Endodermal cell (in vitro differentiated cells): ENCODE measurements around the gene ARVCF. TPM values are rescaled to one million over a fixed set of nuclear protein-coding genes. Genes with fewer than 3 reads are reported as not detected.

Source experiments
- DNase-seq: peaks from one replicate; pipeline ENCODE4 v3.0.0-alpha.2; 2017
- H3K27ac ChIP-seq: 2 replicates; pipeline ENCODE4 v1.5.1; 2013; ENCODE audit warnings: mild to moderate bottlenecking, low read depth, low read length, moderate library complexity
- H3K27me3 ChIP-seq: 2 replicates; pipeline ENCODE4 v1.6.1; 2013; ENCODE audit warnings: mild to moderate bottlenecking, low read length, moderate library complexity; ENCODE audit not compliant: insufficient read depth, control insufficient read depth, poor library complexity, severe bottlenecking
- H3K36me3 ChIP-seq: 2 replicates; pipeline ENCODE4 v1.7.0; 2013; ENCODE audit warnings: mild to moderate bottlenecking, low read length, moderate library complexity; ENCODE audit not compliant: control insufficient read depth, insufficient read depth
- H3K4me1 ChIP-seq: one replicate; pipeline ENCODE4 v1.7.0; 2013; ENCODE audit warnings: low read length; ENCODE audit not compliant: control insufficient read depth, insufficient read depth
- H3K4me3 ChIP-seq: 2 replicates; pipeline ENCODE4 v1.5.1; 2013; ENCODE audit warnings: mild to moderate bottlenecking, low read length, moderate library complexity
- H3K9ac ChIP-seq: 2 replicates; pipeline ENCODE4 v1.6.1; 2013; ENCODE audit warnings: mild to moderate bottlenecking, low read length, moderate library complexity; ENCODE audit not compliant: poor library complexity, severe bottlenecking; ENCODE audit errors: extremely low read depth
- H3K9me3 ChIP-seq: 2 replicates; pipeline ENCODE4 v1.6.1; 2013; ENCODE audit warnings: mild to moderate bottlenecking, low read length, moderate library complexity; ENCODE audit not compliant: control insufficient read depth
- H3K27ac Mint-ChIP-seq: 2 replicates; pipeline ENCODE4 v1.8.0; 2020; ENCODE audit warnings: mixed read lengths
- H3K27me3 Mint-ChIP-seq: 2 replicates; pipeline ENCODE4 v1.8.0; 2021; ENCODE audit warnings: mild to moderate bottlenecking, mixed read lengths; ENCODE audit not compliant: insufficient read depth
- H3K36me3 Mint-ChIP-seq: 2 replicates; pipeline ENCODE4 v1.8.0; 2020; ENCODE audit warnings: low read depth, mixed read lengths
- H3K4me1 Mint-ChIP-seq: 2 replicates; pipeline ENCODE4 v1.8.0; 2020; ENCODE audit warnings: mixed read lengths
- H3K4me3 Mint-ChIP-seq: 2 replicates; pipeline ENCODE4 v1.8.0; 2020; ENCODE audit warnings: mild to moderate bottlenecking, moderate library complexity, mixed read lengths
- H3K9me3 Mint-ChIP-seq: 2 replicates; pipeline ENCODE4 v1.8.0; 2020; ENCODE audit warnings: mild to moderate bottlenecking, mixed read lengths
- CTCF ChIP-seq: fragments of 200-600 bp; sonication (generic); conservative IDR thresholded peaks from 2 replicates; pipeline ENCODE4 v1.5.0; 2021; ENCODE audit warnings: antibody characterized with exemption, mild to moderate bottlenecking
- WGBS, 2 experiments: methylation state at CpG; one replicate each; pipeline versions ENCODE4 v1.1.5 to v1.1.7; 2013; ENCODE audit warnings: missing lambda C conversion rate in 2 of 2, mixed read lengths in 1 of 2; ENCODE audit not compliant: insufficient coverage in 1 of 2, insufficient read length in 1 of 2; 5-methylcytosine and 5-hydroxymethylcytosine counted together
- total RNA-seq, 2 donors: library from RNA; stranded (reverse); fragmentation: NEBNext Ultra II Directional in 1 of 2; extraction: Animal tissue kit (Norgen Biotek cat#: 25700) in 1 of 2; gene quantifications; 2 replicates in 1 of 2; 3 replicates in 1 of 2; pipeline ENCODE4 v1.2.1, GENCODE V29; 2021

The ARVCF gene
- total RNA-seq, 2 donors from 2014 or later = 48.3 to 61.3 TPM

DNA sequence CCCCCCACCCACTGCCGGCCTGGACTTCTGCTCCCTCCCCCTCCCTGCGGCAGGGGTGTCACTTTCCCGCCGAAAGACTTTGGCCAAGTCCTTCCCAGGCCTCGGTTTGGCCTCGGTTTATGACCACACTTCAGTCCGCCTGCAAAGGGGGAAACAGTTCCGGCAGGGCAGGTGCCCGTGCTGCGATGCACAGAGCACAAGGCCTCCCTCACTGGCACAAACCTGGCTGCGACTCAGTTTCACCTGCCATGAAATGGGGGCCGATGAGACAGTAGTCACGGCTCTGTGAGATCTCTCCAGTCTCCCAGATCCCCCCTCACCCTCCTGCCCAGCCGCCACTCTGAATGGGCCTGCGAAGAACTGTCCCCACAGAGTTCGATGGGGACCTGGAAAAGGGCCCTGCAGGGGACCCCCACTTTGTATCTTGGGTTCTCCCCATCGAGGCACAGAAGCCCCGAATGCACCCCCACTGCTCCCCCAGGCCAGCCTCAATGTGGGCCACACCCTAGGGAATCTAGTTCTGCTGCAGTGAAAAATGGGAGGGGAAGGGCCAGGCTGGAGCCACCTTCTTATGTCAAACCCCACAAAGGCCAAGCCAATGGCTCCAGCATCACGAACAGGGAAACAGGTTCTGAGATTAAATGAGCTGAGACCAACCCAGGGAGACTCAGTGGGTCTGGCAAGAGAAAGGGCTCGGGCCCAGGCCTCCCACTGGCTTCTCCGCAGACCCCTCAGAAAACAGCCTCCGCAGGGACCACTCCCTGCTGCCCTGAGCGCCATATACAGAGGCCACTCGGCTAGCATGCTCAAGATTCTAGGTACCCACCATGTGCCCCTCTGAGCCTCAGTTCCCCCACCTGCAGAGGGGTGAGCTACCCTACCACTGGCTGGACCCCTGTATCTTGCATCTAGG, 29.0 kb downstream of the ARVCF start:
- Histone ChIP-seq H3K9me3 (no peaks in the 10 kb centered on the region), H3K36me3 (no peaks in the 10 kb centered on the region), H3K27me3 (no peaks in the 10 kb centered on the region), H3K4me3 (no peak overlapping the region), H3K4me1 (peaks cover 6% of the 10 kb centered on the region), H3K27ac (no peak overlapping the region), H3K9ac (no peak overlapping the region)
- peaks cover 2% of the 10 kb centered on the region for H3K4me1 Mint-ChIP-seq
- no peaks in the 10 kb centered on the region for H3K9me3 Mint-ChIP-seq
- no peak for TF ChIP-seq CTCF
- DNase-seq = no peak
- peak overlapping the region; percentile 67 for H3K4me3 Mint-ChIP-seq
- no peak overlapping the region for H3K27ac Mint-ChIP-seq
- no peaks in the 10 kb centered on the region for H3K36me3 Mint-ChIP-seq
- no peaks in the 10 kb centered on the region for H3K27me3 Mint-ChIP-seq
- WGBS, 2 experiments = 79 to 98% methylated on average over 7 to 24 of the region's 24 CpGs

- Histone ChIP-seq H3K9ac (peak overlapping the region; percentile 81), H3K36me3 (no peaks in the 10 kb centered on the region), H3K9me3 (no peaks in the 10 kb centered on the region), H3K27me3 (no peaks in the 10 kb centered on the region), H3K27ac (peak overlapping the region; percentile 90), H3K4me3 (peak overlapping the region; percentile 91), H3K4me1 (peaks cover 6% of the 10 kb centered on the region)
- Mint-ChIP-seq H3K36me3 (no peaks in the 10 kb centered on the region), H3K4me1 (peaks cover 2% of the 10 kb centered on the region), H3K9me3 (no peaks in the 10 kb centered on the region), H3K4me3 (peak overlapping the region; percentile 67), H3K27me3 (no peaks in the 10 kb centered on the region), H3K27ac (no peak overlapping the region)
- WGBS, 2 experiments = 0 to 1% methylated on average over 10 to 61 of the region's 76 CpGs
- peak; percentile 93 for DNase-seq
- TF ChIP-seq CTCF = no peak
Observed at GRCh38 chr22:19986410-19987341, 29.9 kb downstream of the ARVCF start.

GRCh38 chr22:19986011-19986409, 30.6 kb downstream of the ARVCF start:
- no peak for DNase-seq
- peaks cover 2% of the 10 kb centered on the region for H3K4me1 Mint-ChIP-seq
- no peak for TF ChIP-seq CTCF
- Histone ChIP-seq H3K4me3 (peak overlapping the region; percentile 91), H3K27ac (no peak overlapping the region), H3K36me3 (peaks cover under 1% of the 10 kb centered on the region), H3K9me3 (no peaks in the 10 kb centered on the region), H3K27me3 (no peaks in the 10 kb centered on the region), H3K4me1 (peaks cover 6% of the 10 kb centered on the region), H3K9ac (peak overlapping the region; percentile 81)
- H3K36me3 Mint-ChIP-seq = no peaks in the 10 kb centered on the region
- peak overlapping the region; percentile 67 for H3K4me3 Mint-ChIP-seq
- H3K27me3 Mint-ChIP-seq = no peaks in the 10 kb centered on the region
- WGBS, 2 experiments = 82% methylated on average over 2 of the region's 2 CpGs; no CpG with 5 or more reads in 1 of the 2 experiments
- no peaks in the 10 kb centered on the region for H3K9me3 Mint-ChIP-seq
- no peak overlapping the region for H3K27ac Mint-ChIP-seq
